CD4-positive, alpha-beta T cell (primary cell): ENCODE results near the gene TM9SF3. TPM values are rescaled to one million over a fixed set of nuclear protein-coding genes. Genes with fewer than 3 reads are reported as not detected.
"Not testable (repeated sequence)": the region's sequence is repeated elsewhere in the genome, so short reads cannot be mapped to it uniquely, and the experiment has no call there.

Experiments used
- ATAC-seq: fragments of 200-7000 bp; cut with Tn5 transposase; one replicate; pipeline ENCODE4 v1.10.0; 2022; ENCODE audit warnings: mild to moderate bottlenecking; ENCODE audit not compliant: poor library complexity
- CTCF ChIA-PET: fragments of 350-600 bp; sonication (Branson Sonifier 250); formaldehyde crosslinking; loops from one replicate; lab custom pipeline; 2021; ENCODE audit warnings: antibody characterized with exemption, inconsistent platforms; lab: Charles Lee
- POLR2A ChIA-PET: fragments of 350-600 bp; sonication (Branson Sonifier 250); formaldehyde crosslinking; loops from one replicate; lab custom pipeline; 2021; ENCODE audit warnings: antibody characterized with exemption, inconsistent platforms; lab: Charles Lee
- DNase-seq, 14 experiments: peaks; one replicate each; pipeline ENCODE4 v3.0.0-alpha.2; 2013 to 2020; ENCODE audit warnings: mixed read lengths in 2 of 14
- H3K27ac ChIP-seq, 2 donors: one replicate each; pipeline versions ENCODE4 v1.5.1 to v1.7.0; 2013; ENCODE audit warnings: low read length in 2 of 2, low read depth in 1 of 2, mild to moderate bottlenecking in 1 of 2
- H3K27me3 ChIP-seq, 2 experiments: 1 replicate in 1 of 2; 2 replicates in 1 of 2; pipeline versions ENCODE4 v1.6.1 to v1.7.0; 2013; ENCODE audit warnings: low read length in 2 of 2, control low read depth in 1 of 2, mild to moderate bottlenecking in 1 of 2, moderate library complexity in 1 of 2; ENCODE audit not compliant: insufficient read depth in 2 of 2, control insufficient read depth in 1 of 2
- H3K36me3 ChIP-seq: one replicate; pipeline ENCODE4 v1.6.1; 2013; ENCODE audit warnings: low read length, control low read depth; ENCODE audit not compliant: insufficient read depth
- H3K4me1 ChIP-seq: one replicate; pipeline ENCODE4 v1.6.1; 2013; ENCODE audit warnings: low read length, control low read depth; ENCODE audit not compliant: insufficient read depth
- H3K4me3 ChIP-seq: one replicate; pipeline ENCODE4 v1.5.1; 2013; ENCODE audit warnings: mild to moderate bottlenecking, low read length, moderate library complexity
- H3K9me3 ChIP-seq, 2 experiments: 1 replicate in 1 of 2; 2 replicates in 1 of 2; pipeline versions ENCODE4 v1.6.1 to v1.7.0; 2013; ENCODE audit warnings: low read length in 2 of 2, mild to moderate bottlenecking in 2 of 2, control low read depth in 1 of 2, moderate library complexity in 1 of 2; ENCODE audit not compliant: control insufficient read depth in 1 of 2, insufficient read depth in 1 of 2
- H3K27ac Mint-ChIP-seq: one replicate; pipeline ENCODE4 v1.8.0; 2020; ENCODE audit warnings: mixed read lengths
- H3K27me3 Mint-ChIP-seq: one replicate; pipeline ENCODE4 v1.8.0; 2021; ENCODE audit warnings: mixed read lengths
- H3K36me3 Mint-ChIP-seq: one replicate; pipeline ENCODE4 v1.8.0; 2021; ENCODE audit warnings: low read depth, mixed read lengths
- H3K4me1 Mint-ChIP-seq: one replicate; pipeline ENCODE4 v1.8.0; 2021; ENCODE audit warnings: low read depth, mixed read lengths
- H3K4me3 Mint-ChIP-seq: one replicate; pipeline ENCODE4 v1.8.0; 2020; ENCODE audit warnings: mild to moderate bottlenecking, mixed read lengths
- H3K9me3 Mint-ChIP-seq: one replicate; pipeline ENCODE4 v1.8.0; 2020; ENCODE audit warnings: mixed read lengths
- intact Hi-C, 2 experiments: fragments of 100-400 bp; cut with DNase I in 1 of 2; cut with micrococcal nuclease in 1 of 2; formaldehyde crosslinking; loops; one replicate each; pipeline versions ENCODE4 v1.15.1 to v1.9.0; 2023 to 2025; cut with DNase I, micrococcal nuclease
- total RNA-seq, 174 experiments: library from RNA in 2 of 174; stranded (reverse) in 2 of 174; gene quantifications; one replicate each; pipeline ENCODE4 v1.2.3 and lab custom pipeline; 2021 to 2026
- TF ChIP-seq, protein P1 (sequence below): fragments of 200-600 bp; IDR thresholded peaks from one replicate; pipeline ENCODE4 v1.8.0; 2022; ENCODE audit warnings: antibody characterized with exemption, mild to moderate bottlenecking

The TM9SF3 gene
- total RNA-seq, 2 experiments from 2014 or later, result 92.4 to 92.7 TPM

DNA sequence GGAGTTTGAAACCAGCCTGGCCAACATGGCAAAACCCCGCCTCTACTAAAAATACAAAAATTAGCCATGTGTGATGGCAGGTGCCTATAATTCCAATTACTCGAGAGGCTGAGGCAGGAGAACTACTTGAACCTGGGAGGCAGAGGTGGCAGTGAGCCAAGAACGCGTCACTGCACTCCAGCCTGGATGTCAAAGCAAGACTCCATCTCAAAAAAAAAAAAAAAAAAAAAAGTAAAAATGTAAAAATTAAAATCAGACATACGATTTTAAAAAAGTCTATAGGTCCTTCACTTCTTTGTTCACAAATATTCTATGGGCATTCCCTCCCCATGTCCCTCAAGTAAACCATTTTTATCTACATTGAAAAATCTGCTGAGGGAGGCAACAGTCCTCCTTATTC lies 38.2 kb downstream of the TM9SF3 start:
- no peak overlapping the region for H3K4me3 Mint-ChIP-seq
- no peak overlapping the region for H3K27ac Mint-ChIP-seq
- Histone ChIP-seq H3K36me3 (peaks cover 79% of the 10 kb centered on the region), H3K27me3 (no peaks in the 10 kb centered on the region), H3K9me3 (no peaks in the 10 kb centered on the region), H3K27ac (no peak overlapping the region), H3K4me1 (no peaks in the 10 kb centered on the region), H3K4me3 (no peak overlapping the region)
- ATAC-seq (no peak), DNase-seq (no peak)
- ChIA-PET CTCF (no interaction called here), POLR2A (no interaction called here)
- H3K36me3 Mint-ChIP-seq, result peaks cover 79% of the 10 kb centered on the region
- H3K4me1 Mint-ChIP-seq, result no peaks in the 10 kb centered on the region
- TF ChIP-seq, protein P1, sequence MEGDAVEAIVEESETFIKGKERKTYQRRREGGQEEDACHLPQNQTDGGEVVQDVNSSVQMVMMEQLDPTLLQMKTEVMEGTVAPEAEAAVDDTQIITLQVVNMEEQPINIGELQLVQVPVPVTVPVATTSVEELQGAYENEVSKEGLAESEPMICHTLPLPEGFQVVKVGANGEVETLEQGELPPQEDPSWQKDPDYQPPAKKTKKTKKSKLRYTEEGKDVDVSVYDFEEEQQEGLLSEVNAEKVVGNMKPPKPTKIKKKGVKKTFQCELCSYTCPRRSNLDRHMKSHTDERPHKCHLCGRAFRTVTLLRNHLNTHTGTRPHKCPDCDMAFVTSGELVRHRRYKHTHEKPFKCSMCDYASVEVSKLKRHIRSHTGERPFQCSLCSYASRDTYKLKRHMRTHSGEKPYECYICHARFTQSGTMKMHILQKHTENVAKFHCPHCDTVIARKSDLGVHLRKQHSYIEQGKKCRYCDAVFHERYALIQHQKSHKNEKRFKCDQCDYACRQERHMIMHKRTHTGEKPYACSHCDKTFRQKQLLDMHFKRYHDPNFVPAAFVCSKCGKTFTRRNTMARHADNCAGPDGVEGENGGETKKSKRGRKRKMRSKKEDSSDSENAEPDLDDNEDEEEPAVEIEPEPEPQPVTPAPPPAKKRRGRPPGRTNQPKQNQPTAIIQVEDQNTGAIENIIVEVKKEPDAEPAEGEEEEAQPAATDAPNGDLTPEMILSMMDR, result no peak
- intact Hi-C loops, result no loop called here
- no peaks in the 10 kb centered on the region for H3K9me3 Mint-ChIP-seq
- H3K27me3 Mint-ChIP-seq, result no peaks in the 10 kb centered on the region

DNA sequence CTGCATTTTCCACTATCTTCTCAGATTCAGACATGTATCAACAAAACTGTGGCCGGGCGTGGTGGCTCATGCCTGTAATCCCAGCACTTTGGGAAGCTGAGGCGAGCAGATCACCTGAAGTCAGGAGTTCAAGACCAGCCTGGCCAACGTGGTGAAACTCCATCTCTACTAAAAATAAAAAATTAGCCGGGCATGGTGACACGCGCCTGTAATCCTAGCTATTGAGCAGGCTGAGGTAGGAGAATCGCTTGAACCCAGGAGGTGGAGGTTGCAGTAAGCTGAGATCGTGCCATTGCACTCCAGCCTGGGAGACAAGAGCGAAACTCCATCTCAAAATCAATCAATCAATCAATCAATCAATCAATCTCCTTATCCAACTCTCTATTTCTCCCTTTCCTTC lies 41.3 kb downstream of the TM9SF3 start:
- peaks cover 71% of the 10 kb centered on the region for H3K36me3 ChIP-seq
- intact Hi-C loops, result not testable (repeated sequence)

DNA sequence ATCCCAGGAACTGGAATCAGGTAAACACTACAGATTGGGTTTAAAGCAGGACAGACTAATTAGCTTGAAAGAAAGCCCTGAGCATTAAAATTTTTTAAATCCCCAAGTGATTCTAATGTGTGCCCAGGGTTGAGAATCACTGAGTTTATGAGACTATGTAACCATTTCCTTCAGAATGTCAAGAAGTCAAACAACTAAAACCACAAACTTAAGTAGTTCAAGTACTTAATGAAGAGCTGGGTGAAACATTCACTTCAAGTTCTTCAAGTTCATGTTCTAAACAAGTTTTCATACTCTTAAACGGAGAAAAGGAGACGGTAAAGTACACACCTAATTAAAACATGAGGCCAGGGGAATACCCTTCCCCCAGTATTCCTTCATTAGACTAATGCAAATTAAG lies 44.9 kb downstream of the TM9SF3 start:
- H3K36me3 ChIP-seq, result peaks cover 49% of the 10 kb centered on the region
- intact Hi-C loops, result no loop called here
- Mint-ChIP-seq H3K4me3 (no peak overlapping the region), H3K9me3 (no peaks in the 10 kb centered on the region), H3K27ac (no peak overlapping the region), H3K27me3 (no peaks in the 10 kb centered on the region), H3K36me3 (peaks cover 86% of the 10 kb centered on the region), H3K4me1 (peaks cover 29% of the 10 kb centered on the region)
- no peaks in the 10 kb centered on the region for H3K9me3 ChIP-seq
- no peak overlapping the region for H3K4me3 ChIP-seq
- no peak for ATAC-seq
- no peaks in the 10 kb centered on the region for H3K4me1 ChIP-seq
- TF ChIP-seq, protein P1, result no peak
- POLR2A ChIA-PET, result no interaction called here
- no peaks in the 10 kb centered on the region for H3K27me3 ChIP-seq
- CTCF ChIA-PET, result no interaction called here
- DNase-seq, result no peak
- no peak overlapping the region for H3K27ac ChIP-seq

More for the DNA sequence above, 41.3 kb downstream of the TM9SF3 start:
- not testable (repeated sequence) for H3K4me3 ChIP-seq, H3K27ac ChIP-seq, H3K27ac Mint-ChIP-seq, ATAC-seq, H3K4me1 Mint-ChIP-seq, H3K27me3 Mint-ChIP-seq, H3K9me3 Mint-ChIP-seq, H3K9me3 ChIP-seq, H3K4me1 ChIP-seq, DNase-seq, H3K27me3 ChIP-seq, H3K4me3 Mint-ChIP-seq
- ChIA-PET CTCF (interaction anchor here (1.3 to 1.4 kb wide), 2 partner anchors 11 to 31 kb away, joined by 3 to 4 read pairs; partner anchors contain the start of gene TLL2), POLR2A (interaction anchor here (1.1 kb wide), 1 partner anchor 36 kb away, joined by 3 read pairs; no protein-coding TSS in a partner anchor)
- peaks cover 81% of the 10 kb centered on the region for H3K36me3 Mint-ChIP-seq

DNA sequence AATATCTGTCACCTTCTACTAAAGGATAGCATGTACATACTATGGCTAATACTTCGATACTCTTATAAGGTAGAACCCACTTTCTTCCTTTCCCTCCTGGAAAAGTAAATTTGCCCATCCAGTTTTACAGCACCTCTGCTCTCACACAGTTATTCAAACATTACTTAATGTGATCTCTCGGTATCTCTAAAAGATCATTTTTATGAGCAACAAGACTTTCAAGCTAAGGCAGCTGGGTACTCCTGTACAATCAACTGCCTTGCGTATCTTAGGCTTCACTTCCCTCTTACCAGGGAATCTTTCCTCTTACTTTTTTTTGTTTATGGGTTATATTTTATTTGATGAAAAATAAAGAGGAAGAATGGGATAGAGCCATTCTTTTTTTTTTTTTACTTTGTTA lies 46.6 kb downstream of the TM9SF3 start:
- TF ChIP-seq, protein P1, result no peak
- Histone ChIP-seq H3K27me3 (no peaks in the 10 kb centered on the region), H3K36me3 (peaks cover 40% of the 10 kb centered on the region), H3K27ac (no peak overlapping the region), H3K9me3 (no peaks in the 10 kb centered on the region), H3K4me1 (no peaks in the 10 kb centered on the region), H3K4me3 (no peak overlapping the region)
- Mint-ChIP-seq H3K27ac (no peak overlapping the region), H3K27me3 (no peaks in the 10 kb centered on the region), H3K9me3 (no peaks in the 10 kb centered on the region), H3K4me1 (peaks cover 35% of the 10 kb centered on the region), H3K4me3 (no peak overlapping the region), H3K36me3 (peaks cover 81% of the 10 kb centered on the region)
- no peak for ATAC-seq
- ChIA-PET CTCF (no interaction called here), POLR2A (interaction anchor here (0.7 kb wide), 1 partner anchor 17 kb away, joined by 4 read pairs; no protein-coding TSS in a partner anchor)
- intact Hi-C loops, result no loop called here
- no peak for DNase-seq
